Hepatocyte (in vitro differentiated cells): ENCODE data around the gene PSMA6.

ENCODE experiments used
- EZH2 ChIP-seq: fragments of 200-600 bp; sonication (generic); IDR thresholded peaks from 2 replicates; pipeline ENCODE4 v1.6.1; 2016; ENCODE audit warnings: antibody characterized with exemption, mild to moderate bottlenecking, borderline replicate concordance
- EZH2phosphoT487 ChIP-seq: fragments of 200-600 bp; sonication (generic); IDR thresholded peaks from one replicate; pipeline ENCODE4 v1.6.1; 2018; ENCODE audit warnings: antibody characterized with exemption, mild to moderate bottlenecking, low read depth, moderate library complexity; ENCODE audit not compliant: unreplicated experiment, severe bottlenecking
- TF ChIP-seq, protein P1 (sequence below): fragments of 200-600 bp; sonication (generic); IDR thresholded peaks from 2 replicates; pipeline ENCODE4 v1.5.1; 2016; ENCODE audit warnings: antibody characterized with exemption, mild to moderate bottlenecking; ENCODE audit not compliant: poor library complexity

DNA sequence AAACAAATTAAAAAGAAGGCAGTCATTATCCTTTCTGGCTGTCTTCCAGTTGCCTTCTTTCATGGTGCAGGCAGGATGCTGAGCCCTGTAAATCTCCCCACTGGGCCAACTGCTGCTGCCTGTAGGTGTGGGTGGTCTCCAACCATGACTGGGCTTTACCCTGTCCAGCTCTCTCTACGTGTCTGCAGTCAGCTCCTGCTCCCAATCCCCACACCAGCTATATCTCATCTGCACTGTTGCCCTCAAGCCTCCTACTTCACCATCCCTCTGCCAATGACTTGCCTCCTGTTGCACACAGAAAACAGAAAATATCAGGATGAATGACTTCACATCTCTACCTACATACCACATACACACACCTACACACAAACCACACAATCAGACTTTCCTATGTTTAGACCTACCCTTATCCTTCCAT, 39.7 kb upstream of the PSMA6 start:
- TF ChIP-seq, protein P1, sequence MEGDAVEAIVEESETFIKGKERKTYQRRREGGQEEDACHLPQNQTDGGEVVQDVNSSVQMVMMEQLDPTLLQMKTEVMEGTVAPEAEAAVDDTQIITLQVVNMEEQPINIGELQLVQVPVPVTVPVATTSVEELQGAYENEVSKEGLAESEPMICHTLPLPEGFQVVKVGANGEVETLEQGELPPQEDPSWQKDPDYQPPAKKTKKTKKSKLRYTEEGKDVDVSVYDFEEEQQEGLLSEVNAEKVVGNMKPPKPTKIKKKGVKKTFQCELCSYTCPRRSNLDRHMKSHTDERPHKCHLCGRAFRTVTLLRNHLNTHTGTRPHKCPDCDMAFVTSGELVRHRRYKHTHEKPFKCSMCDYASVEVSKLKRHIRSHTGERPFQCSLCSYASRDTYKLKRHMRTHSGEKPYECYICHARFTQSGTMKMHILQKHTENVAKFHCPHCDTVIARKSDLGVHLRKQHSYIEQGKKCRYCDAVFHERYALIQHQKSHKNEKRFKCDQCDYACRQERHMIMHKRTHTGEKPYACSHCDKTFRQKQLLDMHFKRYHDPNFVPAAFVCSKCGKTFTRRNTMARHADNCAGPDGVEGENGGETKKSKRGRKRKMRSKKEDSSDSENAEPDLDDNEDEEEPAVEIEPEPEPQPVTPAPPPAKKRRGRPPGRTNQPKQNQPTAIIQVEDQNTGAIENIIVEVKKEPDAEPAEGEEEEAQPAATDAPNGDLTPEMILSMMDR: no peak
- TF ChIP-seq EZH2 (no peak), EZH2phosphoT487 (no peak)
